ENCODE measurements around the gene CD4.

CD4 gene

DNA sequence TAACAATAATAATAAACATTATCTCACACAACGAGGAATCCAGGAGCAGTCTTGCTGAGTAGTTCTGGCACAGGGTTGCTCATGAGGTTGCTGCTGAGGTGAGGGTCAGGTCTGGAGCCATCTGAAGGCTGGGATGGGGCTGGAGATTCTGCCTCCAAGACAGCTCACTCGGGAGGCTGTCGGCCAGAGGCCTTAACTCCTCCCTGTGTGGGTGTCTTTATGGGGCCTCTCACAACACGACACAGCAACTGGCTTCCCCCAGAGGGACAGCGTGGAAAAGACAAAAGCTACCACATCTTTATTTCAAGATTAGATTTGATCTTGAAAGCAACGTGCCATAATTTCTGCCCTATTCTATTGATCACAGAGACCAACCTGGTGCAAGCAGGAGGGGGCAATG, 7.2 kb upstream of the CD4 start:
- TF ChIP-seq, protein P1, sequence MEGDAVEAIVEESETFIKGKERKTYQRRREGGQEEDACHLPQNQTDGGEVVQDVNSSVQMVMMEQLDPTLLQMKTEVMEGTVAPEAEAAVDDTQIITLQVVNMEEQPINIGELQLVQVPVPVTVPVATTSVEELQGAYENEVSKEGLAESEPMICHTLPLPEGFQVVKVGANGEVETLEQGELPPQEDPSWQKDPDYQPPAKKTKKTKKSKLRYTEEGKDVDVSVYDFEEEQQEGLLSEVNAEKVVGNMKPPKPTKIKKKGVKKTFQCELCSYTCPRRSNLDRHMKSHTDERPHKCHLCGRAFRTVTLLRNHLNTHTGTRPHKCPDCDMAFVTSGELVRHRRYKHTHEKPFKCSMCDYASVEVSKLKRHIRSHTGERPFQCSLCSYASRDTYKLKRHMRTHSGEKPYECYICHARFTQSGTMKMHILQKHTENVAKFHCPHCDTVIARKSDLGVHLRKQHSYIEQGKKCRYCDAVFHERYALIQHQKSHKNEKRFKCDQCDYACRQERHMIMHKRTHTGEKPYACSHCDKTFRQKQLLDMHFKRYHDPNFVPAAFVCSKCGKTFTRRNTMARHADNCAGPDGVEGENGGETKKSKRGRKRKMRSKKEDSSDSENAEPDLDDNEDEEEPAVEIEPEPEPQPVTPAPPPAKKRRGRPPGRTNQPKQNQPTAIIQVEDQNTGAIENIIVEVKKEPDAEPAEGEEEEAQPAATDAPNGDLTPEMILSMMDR (IDR thresholded peaks at IDR 0.05; ENCODE audit: poor library complexity, severe bottlenecking), result no peak
- Histone ChIP-seq H3K27me3 (ENCODE audit: insufficient read depth, poor library complexity, severe bottlenecking) (no peaks in the 10 kb centered on the region), H3K4me1 (ENCODE audit: insufficient read depth, poor library complexity, severe bottlenecking) (peaks cover 3% of the 10 kb centered on the region), H3K9me3 (ENCODE audit: severe bottlenecking) (no peaks in the 10 kb centered on the region), H3K4me3 (ENCODE audit: severe bottlenecking) (no peak overlapping the region), H3K36me3 (ENCODE audit: low read depth) (no peaks in the 10 kb centered on the region), H3K27ac (ENCODE audit: poor library complexity, severe bottlenecking) (no peak overlapping the region)
- ATAC-seq (ENCODE audit: low read depth) (no peak), DNase-seq (ENCODE audit: low spot score) (no peak)

- no peak for ATAC-seq (ENCODE audit: low read depth)
- H3K9me3 ChIP-seq (ENCODE audit: severe bottlenecking), result no peaks in the 10 kb centered on the region
- H3K27me3 ChIP-seq (ENCODE audit: insufficient read depth, poor library complexity, severe bottlenecking), result no peaks in the 10 kb centered on the region
- H3K36me3 ChIP-seq (ENCODE audit: low read depth), result no peaks in the 10 kb centered on the region
- H3K4me1 ChIP-seq (ENCODE audit: insufficient read depth, poor library complexity, severe bottlenecking), result peaks cover 3% of the 10 kb centered on the region
- no peak for DNase-seq (ENCODE audit: low spot score)
- no peak overlapping the region for H3K4me3 ChIP-seq (ENCODE audit: severe bottlenecking)
- TF ChIP-seq, protein P1 (IDR thresholded peaks at IDR 0.05; ENCODE audit: poor library complexity, severe bottlenecking), result no peak
- no peak overlapping the region for H3K27ac ChIP-seq (ENCODE audit: poor library complexity, severe bottlenecking)
Observed at GRCh38 chr12:6782850-6783566, 6.3 kb upstream of the CD4 start.

DNA sequence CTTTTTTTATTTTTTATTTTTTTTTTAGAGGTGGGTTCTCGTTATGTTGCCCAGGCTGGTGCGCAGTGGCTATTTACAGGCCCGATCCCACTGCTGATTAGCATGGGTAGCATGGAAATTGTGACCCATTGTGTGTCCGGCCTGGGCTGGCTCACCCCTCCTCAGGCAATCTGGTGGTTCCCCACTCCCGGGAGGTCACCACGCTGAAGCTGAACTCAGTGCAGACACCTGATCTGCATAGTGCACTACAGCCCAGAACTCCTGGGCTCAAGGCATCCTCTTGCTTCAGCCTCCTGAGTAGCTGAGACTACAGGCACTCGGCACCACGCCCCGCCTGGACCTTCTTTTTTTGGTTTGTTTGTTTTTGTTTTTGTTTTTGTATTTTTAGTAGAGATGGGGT, 5.5 kb upstream of the CD4 start:
- ATAC-seq (ENCODE audit: low read depth), result no peak
- no peak overlapping the region for H3K27ac ChIP-seq (ENCODE audit: poor library complexity, severe bottlenecking)
- no peaks in the 10 kb centered on the region for H3K27me3 ChIP-seq (ENCODE audit: insufficient read depth, poor library complexity, severe bottlenecking)
- no peak overlapping the region for H3K4me3 ChIP-seq (ENCODE audit: severe bottlenecking)
- no peaks in the 10 kb centered on the region for H3K36me3 ChIP-seq (ENCODE audit: low read depth)
- H3K9me3 ChIP-seq (ENCODE audit: severe bottlenecking), result no peaks in the 10 kb centered on the region
- DNase-seq (ENCODE audit: low spot score), result no peak
- no peaks in the 10 kb centered on the region for H3K4me1 ChIP-seq (ENCODE audit: insufficient read depth, poor library complexity, severe bottlenecking)
- TF ChIP-seq, protein P1 (IDR thresholded peaks at IDR 0.05; ENCODE audit: poor library complexity, severe bottlenecking), result no peak

DNA sequence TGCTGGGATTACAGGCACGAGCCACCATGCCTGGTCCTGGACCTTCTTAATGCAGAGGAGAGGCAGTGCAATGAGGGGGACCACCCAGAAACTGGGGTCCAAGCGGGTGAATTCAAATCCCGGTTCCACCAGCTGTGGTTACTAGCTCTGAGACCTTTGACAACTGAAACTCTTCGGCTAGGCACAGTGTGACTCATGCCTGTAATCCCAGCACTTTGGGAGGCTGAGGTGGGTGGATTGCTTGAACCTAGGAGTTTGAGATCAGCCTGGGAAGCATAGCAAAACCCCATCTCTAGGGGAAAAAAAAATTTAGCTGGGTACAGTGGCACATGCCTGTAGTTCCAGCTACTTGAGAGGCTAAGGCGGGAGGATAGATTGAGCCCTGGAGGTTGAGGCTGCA, 5.0 kb upstream of the CD4 start:
- Histone ChIP-seq H3K9me3 (ENCODE audit: severe bottlenecking) (no peaks in the 10 kb centered on the region), H3K27ac (ENCODE audit: poor library complexity, severe bottlenecking) (no peak overlapping the region), H3K4me1 (ENCODE audit: insufficient read depth, poor library complexity, severe bottlenecking) (no peaks in the 10 kb centered on the region), H3K4me3 (ENCODE audit: severe bottlenecking) (no peak overlapping the region), H3K27me3 (ENCODE audit: insufficient read depth, poor library complexity, severe bottlenecking) (no peaks in the 10 kb centered on the region), H3K36me3 (ENCODE audit: low read depth) (no peaks in the 10 kb centered on the region)
- DNase-seq (ENCODE audit: low spot score) (no peak), ATAC-seq (ENCODE audit: low read depth) (no peak)
- TF ChIP-seq, protein P1 (IDR thresholded peaks at IDR 0.05; ENCODE audit: poor library complexity, severe bottlenecking), result no peak

DNA sequence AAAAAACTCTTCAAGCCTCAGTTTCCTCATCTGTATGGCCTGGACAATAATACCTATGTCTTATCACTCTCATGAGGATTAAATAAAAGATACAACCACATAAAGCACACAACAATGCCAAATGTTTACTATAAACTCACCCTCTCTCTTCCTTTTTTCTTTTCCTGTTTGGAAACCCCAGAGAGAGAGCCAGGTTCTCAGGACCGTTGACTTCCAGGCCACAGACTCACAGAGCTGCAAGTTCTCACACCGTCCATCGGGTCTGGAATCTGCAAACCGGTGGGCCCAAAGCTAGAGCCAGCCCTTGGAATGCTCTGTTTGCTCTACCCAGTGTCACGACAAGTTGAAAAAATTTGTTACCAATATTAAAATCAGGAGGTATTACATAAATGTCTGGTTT, 4.6 kb upstream of the CD4 start:
- H3K36me3 ChIP-seq (ENCODE audit: low read depth), result no peaks in the 10 kb centered on the region
- DNase-seq (ENCODE audit: low spot score) (no peak), ATAC-seq (ENCODE audit: low read depth) (no peak)
- no peaks in the 10 kb centered on the region for H3K9me3 ChIP-seq (ENCODE audit: severe bottlenecking)
- H3K27me3 ChIP-seq (ENCODE audit: insufficient read depth, poor library complexity, severe bottlenecking), result no peaks in the 10 kb centered on the region
- no peak overlapping the region for H3K27ac ChIP-seq (ENCODE audit: poor library complexity, severe bottlenecking)
- TF ChIP-seq, protein P1 (IDR thresholded peaks at IDR 0.05; ENCODE audit: poor library complexity, severe bottlenecking), result no peak
- H3K4me3 ChIP-seq (ENCODE audit: severe bottlenecking), result no peak overlapping the region
- no peaks in the 10 kb centered on the region for H3K4me1 ChIP-seq (ENCODE audit: insufficient read depth, poor library complexity, severe bottlenecking)
